Esophagus (tissue), 2 donors: ENCODE results near the gene PLEKHA7. TPM values are rescaled to one million over a fixed set of nuclear protein-coding genes. Genes with fewer than 3 reads are reported as not detected.

Experiments used
- H3K27ac ChIP-seq, 2 donors: one replicate each; pipeline ENCODE4 v1.5.1; 2013; ENCODE audit warnings: low read depth in 2 of 2, mild to moderate bottlenecking in 2 of 2, inconsistent platforms in 1 of 2, low read length in 1 of 2, moderate library complexity in 1 of 2
- H3K27me3 ChIP-seq, 2 donors: one replicate each; pipeline ENCODE4 v1.6.1; 2013; ENCODE audit warnings: low read length in 2 of 2, control low read depth in 1 of 2, mild to moderate bottlenecking in 1 of 2; ENCODE audit not compliant: insufficient read depth in 2 of 2, control insufficient read depth in 1 of 2
- H3K36me3 ChIP-seq, 2 donors: one replicate each; pipeline ENCODE4 v1.6.1; 2013; ENCODE audit warnings: low read length in 1 of 2; ENCODE audit not compliant: control insufficient read depth in 2 of 2, insufficient read depth in 2 of 2
- H3K4me1 ChIP-seq, 2 donors: one replicate each; pipeline ENCODE4 v1.6.1; 2013; ENCODE audit warnings: low read length in 1 of 2; ENCODE audit not compliant: control insufficient read depth in 2 of 2, insufficient read depth in 2 of 2
- H3K4me3 ChIP-seq, 2 donors: one replicate each; pipeline ENCODE4 v1.5.1; 2013; ENCODE audit warnings: low read length in 2 of 2, mild to moderate bottlenecking in 2 of 2, low read depth in 1 of 2, moderate library complexity in 1 of 2
- H3K9me3 ChIP-seq, 2 donors: one replicate each; pipeline ENCODE4 v1.6.1; 2013; ENCODE audit warnings: mild to moderate bottlenecking in 2 of 2, low read depth in 1 of 2, low read length in 1 of 2, moderate library complexity in 1 of 2; ENCODE audit not compliant: control insufficient read depth in 2 of 2, insufficient read depth in 1 of 2
- WGBS, 2 donors: extraction: QIAGEN DNeasy Blood & Tissue Kit; methylation state at CpG; one replicate each; pipeline ENCODE4 v1.1.7; 2013; 5-methylcytosine and 5-hydroxymethylcytosine counted together
- polyA plus RNA-seq, 2 donors: library from polyadenylated mRNA; stranded (reverse); fragments of 200-250 nt; gene quantifications; one replicate each; pipeline ENCODE4 v1.2.3, GENCODE V29; 2013
- donor health status: healthy with polysubstance abuse.
- donor health status: Bipolar disorder and iron deficiency.

PLEKHA7 gene
- polyA plus RNA-seq, 2 donors, result 41.4 to 46.0 TPM

DNA sequence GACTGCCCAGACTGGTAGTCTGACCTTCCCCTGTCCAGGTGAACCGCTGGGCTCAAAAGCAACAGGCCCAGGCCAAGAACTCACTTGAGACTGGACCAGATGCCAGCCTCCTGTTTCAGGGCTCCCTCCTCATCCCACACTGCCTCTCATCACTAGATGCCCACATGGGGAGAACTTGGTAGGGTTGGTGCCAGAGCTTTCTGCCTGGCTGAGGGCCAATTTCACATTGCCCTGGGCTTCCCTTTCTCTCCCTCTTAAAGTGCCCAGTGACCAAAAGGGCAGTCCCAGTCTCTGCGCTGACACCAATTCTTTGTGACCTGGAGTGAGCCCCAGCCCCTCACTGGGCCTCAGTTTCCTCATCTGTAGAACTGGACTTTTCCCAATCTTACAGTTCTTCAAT is 234.1 kb downstream of the PLEKHA7 start:
- no peak overlapping the region for H3K4me3 ChIP-seq
- no peaks in the 10 kb centered on the region for H3K27me3 ChIP-seq
- no peaks in the 10 kb centered on the region for H3K9me3 ChIP-seq
- 84 to 93% methylated on average over 2 of the region's 2 CpGs for WGBS, 2 donors
- H3K27ac ChIP-seq, result no peak overlapping the region
- peaks cover 0 to 39% of the 10 kb centered on the region in 2 donors for H3K36me3 ChIP-seq
- H3K4me1 ChIP-seq, result peaks cover 0 to 17% of the 10 kb centered on the region in 2 donors

DNA sequence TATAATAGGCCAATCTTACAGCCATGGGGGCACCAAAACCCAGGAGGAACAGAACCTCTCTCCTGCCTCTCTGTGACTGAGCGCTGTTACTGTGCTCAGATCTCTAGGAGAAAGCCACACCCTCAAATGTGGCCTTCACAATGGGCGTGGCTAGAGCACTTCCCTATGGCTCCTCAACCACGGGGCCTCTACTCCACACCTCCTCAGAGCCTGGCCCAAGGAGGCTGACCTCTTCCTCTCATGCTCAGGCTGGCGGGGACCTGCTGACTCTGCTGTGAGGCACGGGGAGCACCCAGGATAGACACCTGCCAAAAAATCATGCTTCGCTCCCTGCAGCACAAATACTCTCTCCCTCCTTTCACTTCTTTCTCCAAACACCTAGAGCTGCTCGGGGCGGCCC is 234.8 kb downstream of the PLEKHA7 start:
- Histone ChIP-seq H3K27ac (no peak overlapping the region), H3K27me3 (no peaks in the 10 kb centered on the region), H3K4me3 (no peak overlapping the region), H3K4me1 (peaks cover 0 to 17% of the 10 kb centered on the region in 2 donors), H3K9me3 (no peaks in the 10 kb centered on the region), H3K36me3 (peaks cover 0 to 39% of the 10 kb centered on the region in 2 donors)
- WGBS, 2 donors, result 63 to 77% methylated on average over 8 of the region's 8 CpGs

DNA sequence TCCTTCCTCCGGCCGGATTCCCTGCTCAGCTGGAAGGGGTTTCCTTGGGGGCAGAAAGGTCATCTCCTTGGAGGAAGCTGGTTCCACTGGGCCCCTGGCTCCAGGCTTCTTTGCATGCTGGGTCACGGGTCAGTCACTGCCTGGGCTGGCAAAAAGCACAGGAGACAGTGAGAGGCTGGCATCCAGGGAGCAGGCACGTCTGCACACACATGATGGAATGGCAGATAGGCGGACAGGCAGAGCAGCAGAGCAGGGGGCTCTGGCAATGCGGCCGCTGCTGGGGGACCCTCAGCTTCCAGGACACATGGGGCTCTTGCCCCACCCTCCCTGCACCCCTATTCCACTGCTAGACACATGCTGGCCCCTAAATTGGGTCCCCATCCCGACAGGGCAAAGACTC is 235.3 kb downstream of the PLEKHA7 start:
- Histone ChIP-seq H3K27me3 (no peaks in the 10 kb centered on the region), H3K36me3 (peaks cover 0 to 40% of the 10 kb centered on the region in 2 donors), H3K4me3 (no peak overlapping the region), H3K9me3 (no peaks in the 10 kb centered on the region), H3K4me1 (peaks cover 0 to 17% of the 10 kb centered on the region in 2 donors), H3K27ac (no peak overlapping the region)
- 90 to 94% methylated on average over 8 of the region's 8 CpGs for WGBS, 2 donors

DNA sequence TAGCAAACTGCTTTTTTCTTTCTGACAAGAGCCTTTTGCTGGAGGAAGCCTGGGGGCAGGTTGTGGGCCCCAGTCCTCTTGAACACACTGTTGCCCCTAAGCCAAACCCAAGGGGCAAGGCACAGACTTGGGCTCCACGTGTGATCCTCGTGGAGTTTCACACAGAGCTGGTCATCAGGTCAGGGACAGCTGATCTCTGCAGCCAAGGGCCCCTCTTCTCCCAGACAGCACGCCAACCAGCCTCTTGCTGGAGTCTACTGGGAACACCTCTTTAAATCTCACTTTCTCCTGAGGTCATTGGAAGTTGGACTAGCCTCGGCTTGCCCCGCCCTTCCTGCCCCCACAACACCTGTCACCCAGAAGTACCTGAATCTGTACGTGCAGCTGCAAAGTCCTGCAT is 235.9 kb downstream of the PLEKHA7 start:
- 76% methylated on average over 6 of the region's 6 CpGs for WGBS, 2 donors
- H3K27ac ChIP-seq, result no peak overlapping the region
- no peaks in the 10 kb centered on the region for H3K9me3 ChIP-seq
- H3K4me1 ChIP-seq, result peaks cover 0 to 17% of the 10 kb centered on the region in 2 donors
- H3K36me3 ChIP-seq, result peaks cover 0 to 40% of the 10 kb centered on the region in 2 donors
- no peak overlapping the region for H3K4me3 ChIP-seq
- H3K27me3 ChIP-seq, result no peaks in the 10 kb centered on the region

DNA sequence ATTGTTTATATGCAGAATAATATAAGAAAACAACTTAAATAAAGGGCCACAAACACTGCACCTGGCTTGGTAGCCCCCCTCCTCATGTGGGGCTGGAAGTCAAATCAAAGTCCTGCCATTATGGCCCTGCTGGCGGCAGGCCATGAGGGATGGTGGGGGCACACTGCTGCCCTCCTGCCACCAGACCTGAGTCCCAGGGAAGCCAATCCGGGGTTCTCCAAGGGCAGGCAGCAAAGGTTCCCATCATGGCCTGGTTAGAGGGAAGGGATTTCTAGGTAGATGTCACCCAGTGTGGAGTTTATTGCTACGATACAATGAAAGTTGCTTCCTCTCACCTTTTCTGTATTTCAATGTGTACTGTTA is 236.6 kb downstream of the PLEKHA7 start:
- Histone ChIP-seq H3K36me3 (peaks cover 0 to 35% of the 10 kb centered on the region in 2 donors), H3K4me1 (peaks cover 0 to 15% of the 10 kb centered on the region in 2 donors), H3K4me3 (no peak overlapping the region), H3K9me3 (no peaks in the 10 kb centered on the region), H3K27me3 (peaks cover 0 to 4% of the 10 kb centered on the region in 2 donors), H3K27ac (no peak overlapping the region)
- 78 to 85% methylated on average over 3 of the region's 3 CpGs for WGBS, 2 donors

DNA sequence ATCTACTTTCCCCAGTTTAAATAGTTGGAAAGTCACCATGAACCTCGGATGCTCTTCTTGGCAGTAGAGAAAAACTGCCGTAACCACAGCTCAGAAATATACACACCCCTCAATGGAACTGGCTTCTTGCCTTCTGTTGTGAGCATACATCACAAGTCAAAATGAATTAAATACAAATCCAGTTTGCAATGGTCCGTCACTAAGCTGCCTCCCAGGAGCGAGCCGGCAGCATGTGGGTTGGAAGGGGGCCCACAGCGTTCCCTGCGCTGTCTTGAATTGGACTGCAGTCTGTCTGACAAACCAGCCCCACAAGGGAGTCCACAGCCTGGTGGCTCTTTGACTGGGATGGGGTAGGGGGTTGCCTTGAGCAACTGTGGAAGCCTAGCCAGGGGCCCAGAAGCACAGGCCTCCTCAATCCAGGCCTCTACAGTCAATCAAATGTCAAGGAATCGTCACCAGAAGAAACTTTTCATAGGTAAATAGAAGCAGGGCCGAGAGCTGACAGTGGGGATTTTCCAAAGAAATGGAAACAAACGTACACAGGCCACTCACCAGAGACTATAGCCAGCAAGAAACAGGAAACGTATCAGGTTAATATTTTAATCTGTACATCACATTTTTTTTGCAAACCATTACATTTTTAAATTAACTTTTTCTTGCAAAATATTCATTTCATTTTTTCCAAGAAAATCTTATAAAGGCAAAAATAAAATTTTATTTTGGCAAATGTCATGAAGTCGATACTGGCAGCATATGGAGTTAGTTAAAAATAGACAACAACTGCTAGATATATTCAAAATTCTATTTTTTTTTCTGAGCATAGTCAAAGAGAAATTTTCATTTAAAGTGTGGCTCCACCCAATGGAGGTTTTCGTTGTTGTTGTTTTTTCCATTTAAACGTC is 237.3 kb downstream of the PLEKHA7 start:
- Histone ChIP-seq H3K4me1 (peaks cover 0 to 9% of the 10 kb centered on the region in 2 donors), H3K27ac (no peak overlapping the region), H3K27me3 (peaks cover 0 to 4% of the 10 kb centered on the region in 2 donors), H3K36me3 (peaks cover 0 to 30% of the 10 kb centered on the region in 2 donors), H3K9me3 (no peaks in the 10 kb centered on the region), H3K4me3 (no peak overlapping the region)
- WGBS, 2 donors, result 33 to 59% methylated on average over 14 of the region's 14 CpGs

DNA sequence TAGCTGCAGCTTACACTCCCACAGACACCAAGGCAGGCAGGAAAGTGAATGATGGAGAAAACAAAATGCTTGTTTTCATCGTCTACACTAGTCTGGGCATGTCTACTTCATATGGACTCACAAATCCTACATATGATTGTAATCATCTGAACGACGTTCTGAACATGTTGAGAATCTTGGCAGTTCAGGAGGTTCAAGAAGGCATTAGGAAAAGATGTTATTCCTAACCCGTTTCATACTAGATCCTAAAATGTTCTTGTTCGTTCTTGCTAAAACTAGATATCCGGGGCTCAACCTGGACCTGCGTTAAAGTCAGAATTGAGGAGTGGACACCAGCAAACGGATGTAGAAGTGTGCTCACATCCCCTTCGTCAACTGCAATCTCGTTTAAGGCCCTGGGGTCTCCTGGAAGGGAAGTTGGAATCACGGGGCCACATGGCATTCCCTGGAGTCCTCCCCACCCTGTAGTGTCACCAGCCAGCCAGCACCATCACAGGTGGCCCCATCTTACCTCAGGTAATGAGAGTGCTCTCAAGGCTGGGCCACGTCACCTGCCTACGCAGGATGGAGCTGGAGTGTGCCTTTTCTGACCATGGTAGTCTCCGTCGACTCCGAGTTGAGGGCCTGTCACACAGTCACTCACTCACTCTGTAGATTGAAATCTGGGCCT is 238.5 kb downstream of the PLEKHA7 start:
- H3K4me3 ChIP-seq, result no peak overlapping the region
- peaks cover 0 to 9% of the 10 kb centered on the region in 2 donors for H3K4me1 ChIP-seq
- H3K36me3 ChIP-seq, result peaks cover 0 to 22% of the 10 kb centered on the region in 2 donors
- WGBS, 2 donors, result 68 to 75% methylated on average over 16 of the region's 16 CpGs
- H3K9me3 ChIP-seq, result no peaks in the 10 kb centered on the region
- no peak overlapping the region for H3K27ac ChIP-seq
- H3K27me3 ChIP-seq, result peaks cover 0 to 4% of the 10 kb centered on the region in 2 donors

DNA sequence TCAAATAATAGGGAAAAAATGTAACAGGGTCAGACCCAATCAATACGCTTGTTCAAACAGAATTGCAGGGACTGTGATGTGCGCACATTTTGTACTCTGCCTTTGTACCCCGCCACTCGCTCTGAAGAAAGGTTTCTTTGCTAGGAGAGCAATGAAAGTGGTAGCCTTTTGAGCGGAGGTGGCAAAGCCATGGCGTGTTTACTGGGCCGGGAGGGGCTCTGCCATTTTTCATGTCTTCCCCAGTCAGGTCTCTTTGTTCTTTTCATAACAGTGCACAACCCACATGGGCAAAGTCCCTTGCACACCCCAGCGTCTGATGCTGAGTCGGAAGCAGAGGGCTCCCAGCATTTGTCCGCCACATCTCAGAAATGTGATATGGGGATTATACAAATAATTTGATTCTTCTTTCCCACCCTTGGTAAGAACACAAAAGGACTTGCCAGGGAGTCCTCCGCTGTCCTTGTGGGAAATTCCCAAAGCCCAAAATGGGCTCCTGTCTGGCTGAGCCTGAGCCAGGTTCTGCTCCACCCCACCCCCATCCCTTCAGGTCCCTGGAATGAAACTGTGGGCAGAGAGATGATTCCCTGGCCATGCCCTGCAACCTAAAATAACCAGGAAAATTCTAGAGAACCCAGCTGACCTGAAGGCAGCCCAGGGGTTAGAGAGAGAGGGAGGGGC is 239.1 kb downstream of the PLEKHA7 start:
- no peak overlapping the region for H3K27ac ChIP-seq
- WGBS, 2 donors, result 84 to 85% methylated on average over 11 of the region's 11 CpGs
- peaks cover 0 to 8% of the 10 kb centered on the region in 2 donors for H3K4me1 ChIP-seq
- H3K9me3 ChIP-seq, result no peaks in the 10 kb centered on the region
- H3K36me3 ChIP-seq, result peaks cover 0 to 20% of the 10 kb centered on the region in 2 donors
- no peak overlapping the region for H3K4me3 ChIP-seq
- H3K27me3 ChIP-seq, result peaks cover 0 to 4% of the 10 kb centered on the region in 2 donors
